OCI-M2 (cell line): ENCODE measurements around the gene ERBIN.

Experiments used
- DNase-seq: peaks from one replicate; lab custom pipeline; 2025; ENCODE audit not compliant: unreplicated experiment; lab: John Stamatoyannopoulos, UW

The ERBIN gene

DNA sequence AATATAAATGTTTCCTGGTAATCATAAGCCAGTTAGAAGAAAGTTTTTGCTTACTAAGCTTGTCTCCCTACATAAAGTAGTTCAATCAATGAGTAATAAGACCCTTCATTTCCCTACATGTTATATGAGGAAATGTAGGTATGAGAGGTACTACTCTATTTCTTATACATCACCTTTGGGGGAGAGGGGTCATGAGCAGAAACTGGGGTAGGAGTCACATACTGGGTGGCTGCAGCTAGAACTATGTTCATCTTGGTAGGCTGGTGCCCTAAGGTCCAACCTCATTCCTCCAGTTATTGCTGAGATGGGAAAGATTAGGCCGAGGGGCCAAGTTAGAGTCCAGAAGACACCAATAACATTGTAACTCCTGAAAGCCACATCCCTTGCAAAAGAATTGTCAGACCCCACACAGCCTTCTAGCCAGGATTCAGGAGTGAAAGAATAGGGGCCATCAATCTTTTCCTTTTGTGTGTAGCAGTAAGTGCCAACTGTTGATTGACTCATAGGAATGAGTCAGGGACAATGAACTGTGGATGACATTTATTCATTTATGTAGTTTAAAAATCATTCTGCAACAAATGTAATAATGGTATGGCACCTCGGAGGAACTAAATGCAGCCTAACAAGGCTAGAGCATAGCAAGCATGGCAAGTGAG lies 196.1 kb downstream of the ERBIN start:
- DNase-seq = no peak

GRCh38 chr5:66129144-66129543 lies 202.8 kb downstream of the ERBIN start:
- DNase-seq = no peak

DNA sequence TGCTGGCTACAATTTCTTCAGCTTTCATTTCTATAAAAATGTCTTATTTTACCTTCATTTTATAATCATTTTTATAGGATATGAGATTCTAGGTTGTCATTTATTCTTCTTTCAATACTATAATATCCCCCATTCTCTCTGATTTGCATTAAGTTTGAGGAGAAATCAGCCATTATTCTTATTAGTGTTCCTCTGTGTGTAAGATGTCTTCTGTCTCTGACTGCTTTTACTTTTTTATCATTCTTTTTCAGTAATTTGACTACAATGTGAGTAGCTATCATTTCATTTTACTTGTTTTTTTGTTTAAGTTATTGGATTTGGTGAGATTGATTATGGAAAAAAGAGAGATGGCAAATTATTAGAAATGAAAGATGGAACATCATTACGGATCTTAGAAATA lies 204.1 kb downstream of the ERBIN start:
- DNase-seq = no peak
